ENCODE data around the gene B3GALT2.
"Not testable (repeated sequence)": the region's sequence is repeated elsewhere in the genome, so short reads cannot be mapped to it uniquely, and the experiment has no call there.

The B3GALT2 gene

GRCh38 chr1:193185901-193186731 is at the start of gene B3GALT2:
TSS of gene B3GALT2 (minus strand) at chr1:193186613. CDS start at chr1:193181562, 5,051 bp downstream.
- peak; percentile 67 for DNase-seq

- no peak for DNase-seq
Measured at GRCh38 chr1:193234530-193234929, 48.1 kb upstream of the B3GALT2 start.

- DNase-seq = not testable (repeated sequence)
Measured at GRCh38 chr1:193231146-193231545, 44.7 kb upstream of the B3GALT2 start.

GRCh38 chr1:193229136-193229535 is 42.7 kb upstream of the B3GALT2 start:
- DNase-seq = no peak

- no peak for DNase-seq
Measured at GRCh38 chr1:193222056-193222615, 35.7 kb upstream of the B3GALT2 start.

GRCh38 chr1:193221651-193222050 is 35.2 kb upstream of the B3GALT2 start:
- DNase-seq = no peak

- DNase-seq = no peak
Measured at GRCh38 chr1:193219391-193219790, 33.0 kb upstream of the B3GALT2 start.

GRCh38 chr1:193216920-193217319 is 30.5 kb upstream of the B3GALT2 start:
- no peak for DNase-seq

- no peak for DNase-seq
Measured at GRCh38 chr1:193213998-193214397, 27.6 kb upstream of the B3GALT2 start.

- no peak for DNase-seq
Measured at GRCh38 chr1:193212637-193213036, 26.2 kb upstream of the B3GALT2 start.

GRCh38 chr1:193211539-193211938 is 25.1 kb upstream of the B3GALT2 start:
- no peak for DNase-seq

GRCh38 chr1:193210996-193211395 is 24.6 kb upstream of the B3GALT2 start:
- no peak for DNase-seq

- DNase-seq = no peak
Measured at GRCh38 chr1:193201021-193201420, 14.6 kb upstream of the B3GALT2 start.

- no peak for DNase-seq
Measured at GRCh38 chr1:193199940-193200339, 13.5 kb upstream of the B3GALT2 start.

GRCh38 chr1:193192586-193192985 is 6.2 kb upstream of the B3GALT2 start:
- DNase-seq = no peak

- DNase-seq = no peak
Measured at GRCh38 chr1:193190096-193190744, 3.8 kb upstream of the B3GALT2 start.

- no peak for DNase-seq
Measured at GRCh38 chr1:193189442-193190095, 3.2 kb upstream of the B3GALT2 start.

GRCh38 chr1:193188915-193189314 is 2.5 kb upstream of the B3GALT2 start:
- not testable (repeated sequence) for DNase-seq

GRCh38 chr1:193187114-193187513 is 701 bp upstream of the B3GALT2 start:
- DNase-seq = no peak

- no peak for DNase-seq
Measured at GRCh38 chr1:193185211-193185610, 1.2 kb downstream of the B3GALT2 start.

- no peak for DNase-seq
Measured at GRCh38 chr1:193184776-193185175, 1.6 kb downstream of the B3GALT2 start.

- DNase-seq = peak; percentile 61
Measured at GRCh38 chr1:193183019-193183627, 3.3 kb downstream of the B3GALT2 start.

- no peak for DNase-seq
Measured at GRCh38 chr1:193181985-193182384, 4.4 kb downstream of the B3GALT2 start.

All from SHP77 treated with DMSO at 0.1 percent for 48 hours (cell line).